Smooth muscle cell (in vitro differentiated cells): ENCODE results near the gene KIF21B. TPM values are rescaled to one million over a fixed set of nuclear protein-coding genes. Genes with fewer than 3 reads are reported as not detected.

Source experiments
- DNase-seq: peaks from one replicate; lab custom pipeline; 2025; ENCODE audit not compliant: unreplicated experiment; lab: John Stamatoyannopoulos, UW
- H2AFZ ChIP-seq: fragments of 200-600 bp; sonication (generic); 2 replicates; pipeline ENCODE4 v1.6.0; 2016; ENCODE audit warnings: antibody characterized with exemption, low read depth, mild to moderate bottlenecking
- H3F3A ChIP-seq: fragments of 200-600 bp; sonication (generic); 2 replicates; pipeline ENCODE4 v1.6.0; 2017; ENCODE audit warnings: antibody characterized with exemption, low read depth
- H3K27ac ChIP-seq: fragments of 200-600 bp; sonication (generic); 2 replicates; pipeline ENCODE4 v1.5.1; 2016; ENCODE audit warnings: low read depth, mild to moderate bottlenecking
- H3K27me3 ChIP-seq: fragments of 200-600 bp; sonication (generic); 2 replicates; pipeline ENCODE4 v1.6.1; 2016; ENCODE audit warnings: low read depth, mild to moderate bottlenecking
- H3K36me3 ChIP-seq: fragments of 200-600 bp; sonication (generic); 2 replicates; pipeline ENCODE4 v1.5.1; 2016; ENCODE audit warnings: low read depth
- H3K4me1 ChIP-seq: fragments of 200-600 bp; sonication (generic); 2 replicates; pipeline ENCODE4 v1.5.1; 2016; ENCODE audit warnings: low read depth
- H3K4me2 ChIP-seq: fragments of 200-600 bp; sonication (generic); 2 replicates; pipeline ENCODE4 v1.6.0; 2016; ENCODE audit warnings: mild to moderate bottlenecking
- H3K4me3 ChIP-seq: fragments of 200-600 bp; sonication (generic); 2 replicates; pipeline ENCODE4 v1.5.1; 2016; ENCODE audit warnings: mild to moderate bottlenecking
- H3K79me2 ChIP-seq: fragments of 200-600 bp; sonication (generic); 2 replicates; pipeline ENCODE4 v1.6.0; 2016; ENCODE audit warnings: low read depth, mild to moderate bottlenecking
- H3K9ac ChIP-seq: fragments of 200-600 bp; sonication (generic); 2 replicates; pipeline ENCODE4 v1.6.0; 2016; ENCODE audit warnings: low read depth
- H3K9me3 ChIP-seq: fragments of 200-600 bp; sonication (generic); replicated peaks from 2 replicates; pipeline ENCODE4 v1.5.1; 2016; ENCODE audit warnings: low read depth
- H4K20me1 ChIP-seq: fragments of 200-600 bp; sonication (generic); 2 replicates; pipeline ENCODE4 v1.6.0; 2016; ENCODE audit warnings: low read depth
- CTCF ChIP-seq: fragments of 200-600 bp; sonication (generic); IDR thresholded peaks from 2 replicates; pipeline ENCODE4 v1.5.1; 2017; ENCODE audit warnings: borderline replicate concordance, mild to moderate bottlenecking, antibody characterized with exemption; ENCODE audit not compliant: insufficient read depth, poor library complexity, severe bottlenecking
- WGBS: methylation state at CpG from one replicate; pipeline ENCODE4 v1.1.7; 2016; ENCODE audit warnings: low lambda C conversion rate; 5-methylcytosine and 5-hydroxymethylcytosine counted together
- polyA plus RNA-seq: library from polyadenylated mRNA; unstranded; fragments of >200 nt; fragmentation: Nextera tagmentation; extraction: Ambion mirVana; gene quantifications from 2 replicates; pipeline ENCODE4 v1.2.1, GENCODE V29; 2016
- total RNA-seq: library from RNA; depleted of rRNA; stranded (reverse); fragments of >200 nt; gene quantifications from 2 replicates; pipeline ENCODE4 v1.2.3, GENCODE V29; 2014

Gene KIF21B
- total and polyA plus RNA-seq, 2 experiments from 2014 or later = 1.0 to 1.9 TPM

- Histone ChIP-seq H2AFZ (no peak overlapping the region), H3K79me2 (no peaks in the 10 kb centered on the region), H3K4me2 (no peak overlapping the region), H3K27me3 (no peaks in the 10 kb centered on the region), H3K27ac (no peak overlapping the region), H3K4me3 (no peak overlapping the region), H3K9me3 (no peaks in the 10 kb centered on the region), H3F3A (no peaks in the 10 kb centered on the region), H4K20me1 (no peaks in the 10 kb centered on the region), H3K4me1 (no peaks in the 10 kb centered on the region), H3K9ac (no peak overlapping the region), H3K36me3 (no peaks in the 10 kb centered on the region)
- DNase-seq = no peak
- TF ChIP-seq CTCF = no peak
- 96% methylated on average over 14 of the region's 14 CpGs for WGBS
These were observed 18.8 kb downstream of the KIF21B start for GRCh38 chr1:201004732-201005131.

GRCh38 chr1:201004154-201004553 lies 19.4 kb downstream of the KIF21B start:
- Histone ChIP-seq H3K4me1 (no peaks in the 10 kb centered on the region), H3K79me2 (no peaks in the 10 kb centered on the region), H3K27ac (no peak overlapping the region), H3K36me3 (no peaks in the 10 kb centered on the region), H3K9ac (no peak overlapping the region), H3K4me3 (no peak overlapping the region), H3F3A (no peaks in the 10 kb centered on the region), H4K20me1 (no peaks in the 10 kb centered on the region), H3K27me3 (no peaks in the 10 kb centered on the region), H3K4me2 (no peak overlapping the region), H2AFZ (no peak overlapping the region), H3K9me3 (no peaks in the 10 kb centered on the region)
- no peak for DNase-seq
- 96% methylated on average over 6 of the region's 6 CpGs for WGBS
- no peak for TF ChIP-seq CTCF

- H3K9ac ChIP-seq = no peak overlapping the region
- 96% methylated on average over 1 of the region's 1 CpG for WGBS
- H4K20me1 ChIP-seq = no peaks in the 10 kb centered on the region
- H3K27me3 ChIP-seq = no peaks in the 10 kb centered on the region
- H3K9me3 ChIP-seq = no peaks in the 10 kb centered on the region
- no peaks in the 10 kb centered on the region for H3K4me1 ChIP-seq
- no peak for TF ChIP-seq CTCF
- H3K4me2 ChIP-seq = no peak overlapping the region
- H3K79me2 ChIP-seq = no peaks in the 10 kb centered on the region
- DNase-seq = no peak
- no peak overlapping the region for H2AFZ ChIP-seq
- no peaks in the 10 kb centered on the region for H3F3A ChIP-seq
- no peaks in the 10 kb centered on the region for H3K36me3 ChIP-seq
- no peak overlapping the region for H3K4me3 ChIP-seq
- no peak overlapping the region for H3K27ac ChIP-seq
These were observed 21.0 kb downstream of the KIF21B start for GRCh38 chr1:201002510-201002909.

GRCh38 chr1:201001962-201002361 lies 21.6 kb downstream of the KIF21B start:
- H3K4me1 ChIP-seq = no peaks in the 10 kb centered on the region
- DNase-seq = no peak
- no peak overlapping the region for H3K4me2 ChIP-seq
- H3K27me3 ChIP-seq = no peaks in the 10 kb centered on the region
- no peak overlapping the region for H3K9ac ChIP-seq
- H2AFZ ChIP-seq = no peak overlapping the region
- no peak overlapping the region for H3K27ac ChIP-seq
- no peaks in the 10 kb centered on the region for H3K9me3 ChIP-seq
- H3K79me2 ChIP-seq = no peaks in the 10 kb centered on the region
- H3F3A ChIP-seq = no peaks in the 10 kb centered on the region
- no peaks in the 10 kb centered on the region for H3K36me3 ChIP-seq
- 93% methylated on average over 11 of the region's 11 CpGs for WGBS
- H3K4me3 ChIP-seq = no peak overlapping the region
- no peaks in the 10 kb centered on the region for H4K20me1 ChIP-seq
- TF ChIP-seq CTCF = no peak
